NB4 (cell line): ENCODE measurements around the gene PCARE.

Experiments used
- CTCF ChIP-seq: IDR thresholded peaks from one replicate; pipeline ENCODE4 v1.5.1; 2012; ENCODE audit warnings: low read depth, low read length
- POLR2A ChIP-seq: IDR thresholded peaks from 2 replicates; pipeline ENCODE4 v1.6.1; 2011; ENCODE audit warnings: mild to moderate bottlenecking; ENCODE audit not compliant: insufficient read length; ENCODE audit errors: extremely low read depth

DNA sequence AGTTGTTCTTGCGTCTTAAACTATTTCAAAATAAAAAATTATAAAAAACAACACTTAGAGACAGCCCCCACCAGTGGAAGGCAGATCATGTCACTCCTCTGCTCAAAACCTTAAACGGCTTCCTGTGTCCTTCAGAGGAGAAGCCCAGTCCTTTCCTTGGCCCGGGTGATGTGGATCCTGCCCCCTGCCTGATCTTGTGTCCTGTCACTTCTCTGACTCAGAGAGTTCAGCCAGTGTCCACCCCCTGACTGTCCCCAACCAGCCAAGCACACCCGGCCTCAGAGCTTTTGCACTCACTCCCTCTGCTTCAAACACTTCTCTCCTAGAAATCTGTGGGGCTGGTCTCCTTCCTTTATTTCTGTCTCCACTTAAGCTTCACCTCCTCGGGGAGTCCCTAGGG is 57.8 kb downstream of the PCARE start:
- TF ChIP-seq CTCF, result no peak
- no peak for TF ChIP-seq POLR2A
